CD4-positive, alpha-beta T cell treated with Interleukin-15 for 1 hour (primary cell): ENCODE measurements around the gene ARPP21.

Experiments
- DNase-seq: peaks from one replicate; pipeline ENCODE4 v3.0.0-alpha.2; 2020

ARPP21 gene

DNA sequence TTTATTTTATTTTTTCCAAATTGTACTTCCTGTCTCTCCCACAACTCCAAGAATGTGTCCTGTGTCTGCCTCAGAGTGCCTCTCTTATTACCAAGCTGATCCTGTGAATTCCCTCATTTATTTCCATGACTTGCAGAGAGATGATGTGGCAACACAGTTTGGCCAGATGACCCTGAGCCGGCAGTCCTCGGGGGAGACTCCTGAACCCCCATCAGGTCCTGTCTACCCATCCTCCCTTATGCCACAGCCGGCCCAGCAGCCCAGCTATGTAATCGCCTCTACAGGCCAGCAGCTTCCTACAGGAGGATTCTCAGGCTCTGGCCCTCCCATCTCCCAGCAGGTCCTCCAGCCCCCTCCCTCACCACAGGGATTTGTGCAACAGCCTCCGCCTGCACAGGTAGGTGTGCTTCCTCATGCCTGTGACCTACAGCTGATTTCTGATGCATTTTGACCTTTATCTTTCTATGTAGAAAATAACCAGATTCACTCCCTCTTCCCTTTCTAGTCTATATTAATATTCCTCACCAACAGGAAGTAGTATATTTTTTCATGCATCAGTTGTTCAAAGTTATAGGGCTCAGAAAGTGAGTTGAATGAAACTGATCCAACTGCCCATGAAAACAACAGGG is 100.0 kb downstream of the ARPP21 start:
- no peak for DNase-seq

GRCh38 chr3:35739964-35740527 is 100.7 kb downstream of the ARPP21 start:
- DNase-seq, result no peak

- no peak for DNase-seq
These were observed 103.9 kb downstream of the ARPP21 start for GRCh38 chr3:35743218-35743617.

DNA sequence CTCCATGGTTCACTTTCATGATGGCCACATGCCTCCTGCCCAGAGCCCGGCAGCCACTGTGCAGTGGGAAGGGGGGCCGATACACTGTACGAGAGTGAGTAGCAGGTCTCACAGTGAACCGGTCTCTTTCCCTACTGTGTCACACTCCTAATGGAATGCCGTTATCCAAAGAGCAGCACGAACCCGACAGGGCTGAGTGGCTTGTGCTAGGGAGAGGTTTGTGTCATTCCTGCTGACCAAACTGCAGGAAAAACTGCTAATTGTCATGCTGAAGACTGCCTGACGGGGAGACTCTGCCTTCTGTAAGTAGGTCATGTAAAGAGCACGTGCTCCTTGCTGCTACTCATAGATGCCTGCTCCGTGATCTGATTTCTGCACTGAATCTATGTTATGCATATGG is 105.1 kb downstream of the ARPP21 start:
- no peak for DNase-seq

GRCh38 chr3:35745351-35745750 is 106.0 kb downstream of the ARPP21 start:
- no peak for DNase-seq

GRCh38 chr3:35745802-35746484 is 106.6 kb downstream of the ARPP21 start:
- no peak for DNase-seq

DNA sequence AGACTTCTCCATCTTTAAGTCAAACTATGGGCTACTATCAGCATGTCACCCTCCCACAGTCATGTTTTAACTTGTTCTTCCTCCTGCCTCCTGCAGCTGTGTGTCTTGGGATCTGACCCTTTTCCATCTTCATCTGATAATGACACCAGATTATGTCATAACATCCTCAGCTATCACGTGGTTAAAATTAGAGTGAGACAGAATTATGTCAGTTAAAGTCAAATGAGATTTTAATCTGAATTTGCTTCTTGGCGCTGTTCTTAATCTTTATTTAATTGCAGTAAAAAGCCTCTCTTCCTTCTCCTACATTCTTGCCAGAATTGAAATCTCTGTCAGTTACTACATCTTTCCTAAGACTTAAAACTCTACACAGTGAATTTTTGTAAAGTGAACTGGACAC is 107.2 kb downstream of the ARPP21 start:
- DNase-seq, result no peak

DNA sequence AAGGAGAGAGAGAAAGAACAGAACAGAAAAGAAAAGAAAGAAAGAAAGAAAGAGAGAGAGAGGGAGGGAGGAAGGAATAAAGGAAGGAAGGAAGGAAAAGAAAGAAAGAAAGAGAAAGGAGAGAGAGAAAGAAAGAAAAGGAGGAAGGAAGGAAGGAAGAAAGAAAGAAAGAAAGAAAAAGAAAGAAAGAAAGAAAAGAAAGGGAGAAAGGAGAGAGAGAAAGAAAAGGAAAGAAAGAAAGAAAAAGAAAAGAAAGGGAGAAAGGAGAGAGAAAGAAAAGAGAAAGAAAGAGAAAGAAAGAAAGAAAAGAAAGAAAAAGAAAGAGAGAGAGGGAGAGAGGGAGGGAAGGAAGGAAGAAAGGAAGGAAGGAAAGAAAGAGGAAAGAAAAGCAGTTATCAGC is 108.8 kb downstream of the ARPP21 start:
- DNase-seq, result no peak

DNA sequence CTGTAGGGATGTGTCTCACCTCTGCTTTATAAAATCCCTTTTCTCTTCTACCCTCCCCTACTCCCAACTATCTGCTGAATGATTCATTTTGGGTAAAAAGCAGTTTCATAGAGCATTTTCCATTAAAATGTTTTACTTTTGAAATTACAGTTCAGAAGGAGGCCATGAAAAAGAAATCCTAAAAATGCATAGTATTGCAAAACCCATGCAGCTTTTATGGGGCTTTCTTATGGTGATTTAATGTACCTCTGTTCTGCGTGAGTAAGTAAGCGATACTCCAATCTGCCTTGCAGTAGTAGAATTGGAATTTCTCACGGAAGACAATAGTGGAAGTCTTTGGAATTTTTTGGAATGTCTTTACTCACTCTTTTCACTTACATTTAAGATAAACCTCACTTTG is 111.9 kb downstream of the ARPP21 start:
- DNase-seq, result no peak

- DNase-seq, result no peak
These were observed 118.8 kb downstream of the ARPP21 start for GRCh38 chr3:35757991-35758757.

DNA sequence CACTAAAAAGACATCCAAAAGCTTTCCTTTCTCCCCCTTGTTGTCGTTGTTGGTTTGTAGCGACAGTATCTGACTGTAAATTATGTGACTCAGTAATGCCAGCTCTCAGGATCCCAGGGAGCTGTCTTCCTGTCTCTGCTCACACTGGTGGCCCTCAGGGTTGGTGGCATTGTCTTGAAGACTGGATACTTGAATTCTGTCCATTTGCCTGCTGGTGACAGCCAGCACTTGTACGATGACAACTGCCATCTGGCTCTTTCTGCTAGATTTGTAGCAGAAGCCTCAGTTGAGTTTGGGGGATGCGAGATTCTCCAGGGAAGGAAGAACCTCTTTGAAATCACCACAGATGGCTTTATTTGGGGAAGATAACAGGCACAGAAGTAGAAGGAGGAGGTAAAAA is 120.8 kb downstream of the ARPP21 start:
- no peak for DNase-seq

- DNase-seq, result no peak
These were observed 122.0 kb downstream of the ARPP21 start for GRCh38 chr3:35761311-35761710.

GRCh38 chr3:35772381-35773015 is 133.2 kb downstream of the ARPP21 start:
- no peak for DNase-seq

DNA sequence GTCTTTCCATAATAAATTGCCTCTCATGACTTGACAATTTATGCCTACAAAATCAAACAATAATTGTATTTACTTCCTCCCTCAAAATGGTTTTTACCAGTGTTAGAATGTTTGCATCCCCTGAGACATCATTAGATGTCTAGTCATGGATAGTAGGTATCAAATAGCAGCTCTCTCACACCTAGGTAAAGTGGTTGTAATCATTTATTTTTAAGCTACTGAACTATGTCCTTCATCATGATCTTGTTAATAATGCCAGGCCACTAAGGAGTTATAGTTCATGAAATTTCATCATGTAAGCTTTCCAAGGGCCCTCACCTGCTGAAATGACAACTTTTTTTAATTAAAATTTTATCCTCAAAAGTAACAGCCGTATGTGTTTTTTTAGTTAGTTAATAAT is 134.1 kb downstream of the ARPP21 start:
- DNase-seq, result no peak

DNA sequence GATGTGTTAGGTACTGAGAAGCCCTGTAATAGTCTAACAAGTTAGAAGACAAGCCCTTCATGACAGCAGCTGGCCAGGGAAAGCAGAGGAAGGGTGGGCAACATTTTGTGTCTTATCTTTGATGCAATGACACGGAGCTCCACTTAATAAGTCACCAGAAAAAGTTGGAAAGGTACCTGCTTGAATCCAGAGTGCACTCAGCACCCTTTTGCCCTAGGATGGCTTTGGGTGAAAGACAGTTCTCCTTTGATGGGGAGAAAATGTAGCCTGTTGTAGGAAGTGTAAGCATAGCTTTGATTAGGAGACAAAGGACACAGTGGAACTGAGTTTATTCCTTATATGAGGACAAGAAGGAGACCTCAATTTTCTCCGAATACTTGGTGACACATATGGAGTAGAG is 137.0 kb downstream of the ARPP21 start:
- DNase-seq, result no peak

DNA sequence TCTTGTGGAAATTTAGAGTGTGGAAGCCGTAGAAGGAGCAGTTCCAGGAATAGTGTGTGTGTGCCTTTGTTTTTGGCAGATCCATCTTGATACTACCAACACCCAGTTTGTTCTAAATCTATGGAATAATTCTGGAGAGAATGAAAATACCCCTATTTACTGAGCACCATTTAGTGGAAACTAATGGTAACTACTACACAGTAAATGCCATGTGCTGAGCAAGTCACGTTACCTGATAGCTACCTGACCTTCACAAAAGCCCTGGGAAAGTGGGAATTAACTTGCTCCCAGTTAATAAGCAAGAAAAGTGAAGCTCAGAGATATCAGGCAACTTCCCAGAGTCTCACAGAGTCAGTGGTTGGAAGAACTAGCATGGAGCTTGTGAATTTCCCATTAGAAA is 137.7 kb downstream of the ARPP21 start:
- no peak for DNase-seq

DNA sequence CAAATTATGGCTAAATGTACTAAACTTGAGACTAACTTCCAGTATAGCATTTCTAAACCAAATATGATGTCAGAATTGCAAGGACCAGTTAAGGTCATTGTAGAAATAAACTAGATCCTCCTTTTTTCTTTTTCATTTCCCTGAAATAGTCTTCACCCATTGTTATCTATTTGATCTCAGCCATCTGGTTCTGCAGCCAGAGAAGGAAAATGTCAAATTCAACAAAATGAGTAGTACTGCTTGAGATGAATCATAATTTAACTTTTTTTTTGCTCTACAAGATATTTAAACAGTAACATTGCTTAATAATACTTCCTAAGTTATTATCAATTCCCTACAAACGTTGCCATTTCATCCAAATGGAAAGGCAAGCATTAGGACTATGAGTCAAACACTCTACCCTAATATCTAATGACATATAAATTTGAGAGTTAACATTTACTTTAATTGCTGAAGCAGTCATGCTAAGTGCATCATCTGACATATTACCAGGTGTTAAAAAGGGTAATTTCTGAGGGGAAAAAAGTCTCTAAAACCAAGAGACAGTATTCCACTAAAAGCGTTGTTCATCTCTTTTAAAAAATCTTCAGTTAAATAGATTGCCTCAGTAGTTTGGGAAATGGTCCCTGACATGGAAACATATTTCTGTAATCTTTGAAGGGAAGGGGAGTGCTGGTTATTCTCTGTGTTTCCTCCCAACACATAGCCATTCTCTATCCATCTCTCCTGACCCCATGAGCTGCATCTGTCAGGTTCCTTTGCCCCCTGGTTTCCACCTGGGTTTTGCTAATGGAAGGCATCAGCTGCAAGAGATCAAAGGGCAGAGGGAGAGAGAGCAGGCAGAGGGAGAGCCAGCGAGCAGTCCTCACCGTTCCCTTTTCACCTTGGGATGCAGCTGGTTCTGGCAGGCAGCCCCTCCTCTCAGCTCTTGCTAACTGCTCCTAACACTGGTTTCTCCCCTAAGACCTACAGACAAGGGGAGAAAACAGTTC is 138.5 kb downstream of the ARPP21 start:
- no peak for DNase-seq

- no peak for DNase-seq
These were observed 140.3 kb downstream of the ARPP21 start for GRCh38 chr3:35779611-35780010.

DNA sequence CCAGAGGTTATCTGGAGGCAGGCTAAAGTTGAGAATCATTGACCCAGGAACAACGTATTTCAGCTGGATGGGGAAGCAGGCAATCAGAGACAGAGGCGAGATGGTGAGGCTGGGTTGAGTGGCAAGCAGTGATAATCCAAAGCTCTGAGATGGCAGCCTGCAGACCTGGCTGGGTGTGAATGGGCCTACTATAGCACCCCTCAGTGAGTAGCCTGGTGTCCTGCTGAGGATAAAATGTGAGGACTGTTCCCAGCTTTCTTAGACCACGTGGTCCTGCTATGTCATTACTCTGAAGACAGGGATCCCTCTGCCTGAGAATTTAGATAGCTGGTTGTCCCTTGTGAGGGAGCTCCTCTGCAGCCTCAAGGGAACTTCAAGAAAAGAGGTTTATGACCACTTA is 141.5 kb downstream of the ARPP21 start:
- no peak for DNase-seq

GRCh38 chr3:35781558-35781957 is 142.2 kb downstream of the ARPP21 start:
- no peak for DNase-seq

GRCh38 chr3:35782355-35782754 is 143.0 kb downstream of the ARPP21 start:
- no peak for DNase-seq

GRCh38 chr3:35784169-35784568 is 144.8 kb downstream of the ARPP21 start:
- no peak for DNase-seq
